ENCODE data around the gene MAP2K4. TPM values are rescaled to one million over a fixed set of nuclear protein-coding genes. Genes with fewer than 3 reads are reported as not detected.
"Not testable (repeated sequence)": the region's sequence is repeated elsewhere in the genome, so short reads cannot be mapped to it uniquely, and the experiment has no call there.

MAP2K4 gene
- total RNA-seq, 1 donor from 2014 or later, result 39.3 TPM

GRCh38 chr17:12137859-12138258, 117.2 kb downstream of the MAP2K4 start:
- no peak for DNase-seq (ENCODE audit: low read depth)

DNA sequence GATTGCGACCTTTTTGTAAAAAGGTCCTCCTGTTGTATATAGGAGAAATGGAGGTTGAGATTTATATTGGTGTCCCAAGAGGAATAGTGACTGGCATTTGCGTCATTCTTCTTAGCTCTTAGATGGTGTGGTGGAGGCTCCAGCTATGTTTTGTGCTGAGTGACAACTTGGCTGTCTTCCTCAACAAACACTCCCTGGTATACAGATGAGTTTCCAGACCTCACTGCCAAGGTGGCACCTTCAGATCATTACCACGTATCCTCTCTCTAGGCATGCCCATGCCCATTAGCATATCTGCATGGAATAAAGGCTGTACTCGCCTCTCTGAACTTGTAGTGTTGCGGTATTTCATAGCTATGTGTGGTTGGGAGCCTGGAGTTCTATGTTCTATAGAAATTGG, 120.0 kb downstream of the MAP2K4 start:
- DNase-seq (ENCODE audit: low read depth), result no peak

GRCh38 chr17:12162187-12162586, 141.5 kb downstream of the MAP2K4 start:
- DNase-seq (ENCODE audit: low read depth), result not testable (repeated sequence)

DNA sequence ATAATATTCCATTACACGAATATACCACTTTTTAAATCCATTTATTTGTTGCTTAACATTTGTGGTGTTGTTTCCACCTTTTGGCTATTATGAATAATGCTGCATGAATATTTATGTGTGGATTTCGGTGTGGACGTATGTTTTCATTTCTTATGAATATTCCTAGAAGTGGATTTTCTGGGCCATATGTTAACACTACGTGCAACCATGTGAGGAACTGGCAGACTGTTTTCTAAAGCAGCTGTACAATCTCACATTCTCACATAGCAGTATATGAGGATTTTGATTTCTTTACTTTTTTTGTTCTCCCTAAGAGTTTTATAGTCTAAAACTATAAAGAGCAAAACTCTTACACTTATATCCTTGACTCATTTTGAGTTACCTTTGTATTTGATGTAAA, 143.4 kb downstream of the MAP2K4 start:
- DNase-seq (ENCODE audit: low read depth), result no peak

DNA sequence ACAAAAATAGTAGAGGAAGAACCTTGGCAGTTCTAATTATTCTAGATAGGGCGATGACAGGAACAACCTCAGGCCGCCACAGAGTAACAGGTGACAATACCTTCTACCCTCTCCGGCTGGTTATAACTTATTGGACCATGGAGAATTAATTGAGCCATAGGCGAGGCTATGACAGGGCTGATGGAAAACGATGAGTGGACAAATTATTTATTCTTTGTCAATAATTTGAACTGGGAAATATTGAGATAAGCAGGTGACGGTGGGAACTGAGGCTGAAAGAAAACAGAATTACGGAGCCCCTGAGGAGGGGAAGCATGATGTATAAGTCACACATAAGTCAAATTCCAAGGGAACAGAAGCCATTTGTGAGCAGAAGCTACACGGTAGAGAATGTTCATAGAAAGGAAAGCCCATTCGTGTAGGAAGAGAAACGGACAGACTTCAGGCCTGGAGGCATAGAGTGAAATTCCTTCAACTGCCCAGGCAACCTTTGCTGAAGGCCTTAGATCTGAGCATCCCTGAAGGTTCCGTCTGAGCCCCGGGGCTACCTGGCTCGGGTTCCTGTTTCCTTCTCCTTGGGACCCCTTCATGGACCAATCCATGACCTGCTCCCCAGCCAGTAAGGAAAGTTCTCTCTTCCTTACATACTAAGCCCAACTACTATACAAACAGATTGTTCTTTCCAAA, 158.1 kb downstream of the MAP2K4 start:
- DNase-seq (ENCODE audit: low read depth), result no peak

- DNase-seq (ENCODE audit: low read depth), result peak; percentile 71
These were observed 160.1 kb downstream of the MAP2K4 start for GRCh38 chr17:12180644-12181261.

- no peak for DNase-seq (ENCODE audit: low read depth)
These were observed 167.0 kb downstream of the MAP2K4 start for GRCh38 chr17:12187658-12188057.

DNA sequence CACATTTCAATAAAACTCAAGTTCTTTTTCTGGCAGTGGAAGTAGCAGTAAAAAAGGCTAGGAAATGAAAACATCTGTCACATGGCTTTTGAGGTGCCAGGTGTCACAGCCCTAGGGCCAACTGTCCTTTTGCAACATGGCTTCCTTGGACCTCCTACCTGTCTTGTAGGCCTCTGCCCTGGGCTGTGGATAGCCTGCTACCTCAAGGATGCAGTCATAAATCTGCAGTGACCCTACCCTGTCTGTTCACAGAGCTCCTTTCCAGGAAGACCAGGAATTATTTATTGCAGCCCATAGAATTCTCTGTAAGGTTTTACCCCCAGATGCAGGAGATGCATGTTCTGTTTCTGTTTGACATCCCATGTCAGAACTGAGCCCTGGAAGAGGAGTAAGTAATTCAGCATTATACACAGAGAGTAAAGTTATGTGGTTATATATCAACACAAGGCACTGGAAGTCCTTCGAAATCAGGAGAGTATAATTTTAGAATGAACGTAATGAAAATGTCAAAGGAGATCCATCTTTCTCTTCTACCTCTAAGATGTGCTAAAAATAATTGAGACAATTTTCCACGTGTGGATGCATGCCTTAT, 172.6 kb downstream of the MAP2K4 start:
- DNase-seq (ENCODE audit: low read depth), result no peak

MicroRNAs encoded within 50 kb of the gene (microRNA counts, 767-probe panel; counts per million panel counts)
- not detected for microRNA hsa-miR-744-5p

Small RNAs within 50 kb of the gene (microRNA-seq; reads per million reads assigned to microRNA genes)
- gene MIR744, result 1,289 reads per million, percentile 83 among the genes with 10 or more reads in this experiment

Other genes with a start within 250 kb of the MAP2K4 start
- gene ZNF18, start 23.4 kb upstream of the MAP2K4 start, total RNA-seq, result 14.3 and 14.4 TPM in 2 replicates